22Rv1 (cell line): ENCODE results near the gene AGAP1.

Experiments
- H3K27ac ChIP-seq: fragments of 450-650 bp; 2 replicates; pipeline ENCODE4 v1.5.1; 2017
- CTCF ChIP-seq: fragments of 450-650 bp; IDR thresholded peaks from 2 replicates; pipeline ENCODE4 v1.5.1; 2017; ENCODE audit warnings: mild to moderate bottlenecking
- ZFX ChIP-seq: fragments of 450-650 bp; IDR thresholded peaks from 2 replicates; pipeline ENCODE4 v1.6.1; 2017; ENCODE audit warnings: antibody characterized with exemption, borderline replicate concordance

Gene AGAP1

GRCh38 chr2:235864302-235864701 lies 370.5 kb downstream of the AGAP1 start:
- TF ChIP-seq ZFX (no peak), CTCF (no peak)
- no peak overlapping the region for H3K27ac ChIP-seq

DNA sequence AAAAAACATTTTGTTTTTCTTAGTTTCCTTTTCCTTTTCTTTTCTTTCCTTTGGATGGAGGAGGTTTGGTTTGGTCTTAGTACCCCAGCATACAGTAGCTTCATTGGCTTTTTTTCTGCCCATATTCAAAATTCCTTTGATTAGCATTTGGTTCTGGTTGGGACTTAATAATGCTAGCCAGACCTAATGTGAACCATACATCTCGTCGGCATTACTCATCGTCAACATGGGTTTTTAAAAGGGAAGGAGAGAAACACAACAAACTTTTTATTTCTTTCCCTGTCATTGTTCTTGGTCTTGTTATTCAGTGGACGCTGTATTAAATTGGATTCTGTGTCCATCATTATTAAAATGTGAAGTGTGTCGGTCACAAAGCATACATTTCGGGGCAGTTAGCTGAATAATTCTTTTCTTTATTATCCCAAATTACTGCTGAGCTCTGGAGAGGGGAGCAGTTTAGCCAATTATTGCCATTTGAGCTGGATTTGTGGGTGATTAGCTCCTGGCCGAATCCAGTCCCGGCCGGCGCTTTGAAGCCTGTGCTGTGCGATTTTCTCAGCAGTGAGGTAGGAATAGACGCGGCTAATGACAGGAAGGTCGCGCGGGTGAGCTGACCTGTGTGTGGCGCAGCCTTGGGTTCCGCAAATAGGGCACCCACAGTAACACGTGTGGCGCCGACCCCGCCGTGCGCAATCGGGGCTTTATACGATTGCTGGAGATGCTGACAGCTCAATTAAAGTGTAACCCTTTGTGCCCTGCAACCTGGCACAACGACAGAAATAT lies 371.1 kb downstream of the AGAP1 start:
- no peak overlapping the region for H3K27ac ChIP-seq
- no peak for TF ChIP-seq CTCF
- TF ChIP-seq ZFX = no peak

DNA sequence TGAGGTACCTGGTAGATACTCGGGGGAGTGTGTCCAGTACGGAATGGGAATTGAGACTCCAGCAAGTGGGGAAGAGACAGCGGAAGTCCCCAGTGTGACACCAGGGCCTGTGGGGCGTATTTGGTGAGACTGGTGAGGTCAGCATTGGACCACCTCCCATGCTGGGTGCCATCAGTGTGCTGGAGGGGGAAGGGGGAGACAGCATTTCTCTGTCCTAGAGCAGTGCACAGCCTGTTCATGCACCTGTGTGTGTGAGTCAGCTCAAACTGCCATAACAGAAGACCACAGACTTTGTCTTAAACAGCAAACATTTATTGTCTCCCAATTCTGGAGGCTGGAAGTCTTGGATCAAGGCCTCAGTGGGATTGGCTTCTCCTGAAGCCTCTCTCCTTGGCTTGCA lies 372.5 kb downstream of the AGAP1 start:
- no peak overlapping the region for H3K27ac ChIP-seq
- TF ChIP-seq CTCF = no peak
- no peak for TF ChIP-seq ZFX

DNA sequence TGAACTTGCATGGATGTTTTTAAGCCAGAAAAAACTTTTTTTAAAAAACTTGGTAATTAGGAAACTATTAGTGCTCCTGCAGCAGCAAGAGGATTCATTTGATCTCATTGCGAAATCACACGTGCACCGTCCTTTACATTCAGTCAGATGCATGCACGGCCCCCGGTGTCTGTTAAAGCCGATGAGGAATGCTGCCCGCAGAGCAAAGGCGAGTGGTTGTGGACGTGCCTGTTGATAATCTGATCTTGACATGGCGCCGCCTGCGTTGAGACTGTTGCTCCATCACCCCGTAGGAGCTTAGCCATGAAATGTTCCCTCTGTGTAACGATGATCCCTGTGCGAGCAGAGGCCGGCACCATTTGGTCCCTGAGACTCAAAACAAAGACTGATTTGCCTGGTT lies 374.4 kb downstream of the AGAP1 start:
- TF ChIP-seq CTCF = no peak
- TF ChIP-seq ZFX = no peak
- no peak overlapping the region for H3K27ac ChIP-seq

DNA sequence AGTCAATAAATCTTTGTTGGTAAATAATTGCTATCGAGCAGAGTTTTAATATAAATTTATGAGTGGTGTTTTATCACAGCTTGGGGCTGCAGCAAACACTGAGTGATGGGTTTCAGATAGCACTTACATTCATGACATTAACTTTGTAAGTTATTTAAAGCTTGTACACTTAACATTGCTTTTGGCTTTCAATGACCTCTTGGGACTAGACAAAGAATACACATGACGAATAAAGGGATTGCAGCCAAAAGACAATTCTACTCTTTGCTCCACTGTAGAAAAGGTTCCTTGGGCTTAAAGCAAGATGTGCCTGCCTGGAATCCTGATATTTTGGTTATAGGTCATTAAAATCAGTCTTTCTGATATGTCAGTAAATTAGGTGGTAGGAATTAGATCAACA lies 374.8 kb downstream of the AGAP1 start:
- TF ChIP-seq ZFX (no peak), CTCF (no peak)

DNA sequence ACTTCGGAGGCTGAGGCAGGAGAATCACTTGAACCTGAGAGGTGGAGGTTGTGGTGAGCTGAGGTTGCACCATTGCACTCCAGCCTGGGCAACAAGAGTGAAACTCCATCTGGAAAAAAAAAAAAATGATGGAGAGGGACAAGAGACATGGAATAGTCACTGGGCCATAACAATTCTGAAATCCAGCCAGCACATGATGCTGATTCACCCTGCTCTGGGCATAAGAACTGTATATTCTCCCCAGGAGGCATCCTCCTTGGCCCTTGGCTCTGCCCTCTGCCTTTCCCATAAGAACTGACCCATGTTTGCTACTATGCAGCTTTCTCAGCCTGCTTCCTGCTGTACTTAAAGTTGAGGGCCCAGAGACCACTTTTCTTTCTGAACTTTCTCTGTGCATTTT lies 376.7 kb downstream of the AGAP1 start:
- TF ChIP-seq ZFX = no peak
- no peak for TF ChIP-seq CTCF
- H3K27ac ChIP-seq = no peak overlapping the region

More for the DNA sequence above, 374.8 kb downstream of the AGAP1 start:
- no peak overlapping the region for H3K27ac ChIP-seq

- no peak overlapping the region for H3K27ac ChIP-seq
- TF ChIP-seq CTCF (no peak), ZFX (no peak)
Observed at GRCh38 chr2:235876099-235876679, 382.3 kb downstream of the AGAP1 start.
